Fibroblast of mammary gland (primary cell): ENCODE data around the gene NUP93.

ENCODE experiments used
- DNase-seq: peaks from one replicate; pipeline ENCODE4 v3.0.0-alpha.2; 2010; ENCODE audit warnings: low read depth
- H3K4me3 ChIP-seq: 2 replicates; pipeline ENCODE4 v1.5.1; 2011; ENCODE audit warnings: low read depth, mild to moderate bottlenecking, low read length, moderate library complexity; ENCODE audit not compliant: control insufficient read depth
- CTCF ChIP-seq: conservative IDR thresholded peaks from 2 replicates; pipeline ENCODE4 v1.5.1; 2011; ENCODE audit warnings: low read depth, low read length, inconsistent platforms; ENCODE audit not compliant: control insufficient read depth, insufficient read depth

NUP93 gene

GRCh38 chr16:56874800-56875199 is 144.9 kb downstream of the NUP93 start:
- TF ChIP-seq CTCF = no peak
- no peak for DNase-seq
- no peak overlapping the region for H3K4me3 ChIP-seq

- no peak overlapping the region for H3K4me3 ChIP-seq
- DNase-seq = no peak
- TF ChIP-seq CTCF = no peak
Observed at GRCh38 chr16:56876048-56876447, 146.1 kb downstream of the NUP93 start.

GRCh38 chr16:56877486-56878182 is 147.7 kb downstream of the NUP93 start:
- no peak overlapping the region for H3K4me3 ChIP-seq
- DNase-seq = no peak
- TF ChIP-seq CTCF = no peak

GRCh38 chr16:56878282-56878854 is 148.4 kb downstream of the NUP93 start:
- DNase-seq = no peak
- no peak overlapping the region for H3K4me3 ChIP-seq
- TF ChIP-seq CTCF = no peak

GRCh38 chr16:56879276-56879675 is 149.3 kb downstream of the NUP93 start:
- TF ChIP-seq CTCF = no peak
- no peak overlapping the region for H3K4me3 ChIP-seq
- no peak for DNase-seq

GRCh38 chr16:56880176-56880575 is 150.2 kb downstream of the NUP93 start:
- DNase-seq = no peak
- no peak overlapping the region for H3K4me3 ChIP-seq
- no peak for TF ChIP-seq CTCF
